HepG2 (cell line): Measurements from ENCODE around the gene ZNF513. TPM values are rescaled to one million over a fixed set of nuclear protein-coding genes. Genes with fewer than 3 reads are reported as not detected.
A peak's percentile ranks its signal among the peaks of the same experiment; 100 is the strongest.

Source experiments
- ESRRA ChIP-seq: sonication (generic); formaldehyde crosslinking; IDR thresholded peaks from 2 replicates; pipeline ENCODE4 v1.5.1; 2020; ENCODE audit warnings: mild to moderate bottlenecking, low read depth, missing genetic modification reagents
- HOMEZ ChIP-seq: IDR thresholded peaks from 2 replicates; pipeline ENCODE4 v1.6.1; 2016; ENCODE audit warnings: low read depth
- IRX3 ChIP-seq: sonication (generic); formaldehyde crosslinking; IDR thresholded peaks from 2 replicates; pipeline ENCODE4 v1.8.1; 2023; ENCODE audit warnings: mild to moderate bottlenecking, low read depth, missing genetic modification reagents, borderline replicate concordance
- KDM3A ChIP-seq: IDR thresholded peaks from 2 replicates; pipeline ENCODE4 v1.6.1; 2018; ENCODE audit warnings: low read depth, missing compliant biosample characterization
- KDM4B ChIP-seq: sonication (generic); formaldehyde crosslinking; IDR thresholded peaks from 2 replicates; pipeline ENCODE4 v1.4.0; 2020; ENCODE audit warnings: missing genetic modification reagents
- MEIS1 ChIP-seq: sonication (generic); formaldehyde crosslinking; IDR thresholded peaks from 2 replicates; pipeline ENCODE4 v1.9.0; 2021; ENCODE audit warnings: mild to moderate bottlenecking, missing genetic modification reagents, moderate library complexity, borderline replicate concordance
- ZNF263 ChIP-seq: sonication (generic); formaldehyde crosslinking; IDR thresholded peaks from 2 replicates; pipeline ENCODE4 v1.4.0; 2020; ENCODE audit warnings: missing genetic modification reagents
- ZNF264 ChIP-seq: sonication (generic); formaldehyde crosslinking; IDR thresholded peaks from 2 replicates; pipeline ENCODE4 v1.4.0; 2020; ENCODE audit warnings: missing genetic modification reagents
- ZNF282 ChIP-seq: fragments of 450-650 bp; IDR thresholded peaks from 2 replicates; pipeline ENCODE4 v1.6.1; 2018; ENCODE audit not compliant: partially characterized antibody
- ZNF589 ChIP-seq: sonication (generic); formaldehyde crosslinking; conservative IDR thresholded peaks from 2 replicates; pipeline ENCODE4 v1.8.0; 2022; ENCODE audit warnings: mild to moderate bottlenecking, moderate library complexity, missing genetic modification reagents
- ZNF672 ChIP-seq: sonication (generic); formaldehyde crosslinking; IDR thresholded peaks from 2 replicates; pipeline ENCODE4 v1.8.1; 2022; ENCODE audit warnings: missing genetic modification reagents
- ZNF772 ChIP-seq: sonication (generic); formaldehyde crosslinking; IDR thresholded peaks from 2 replicates; pipeline ENCODE4 v1.5.0; 2020; ENCODE audit warnings: mild to moderate bottlenecking, missing genetic modification reagents
- ZNF891 ChIP-seq: sonication (generic); formaldehyde crosslinking; IDR thresholded peaks from 2 replicates; pipeline ENCODE4 v1.5.0; 2020; ENCODE audit warnings: mild to moderate bottlenecking, missing genetic modification reagents
- polyA plus RNA-seq, 8 experiments: library from polyadenylated mRNA; depleted of rRNA in 3 of 8; stranded (reverse) in 7 of 8; unstranded in 1 of 8; fragments of >200 nt; fragmentation: Illumina TruSeq in 4 of 8; extraction: Trizol in 4 of 8; gene quantifications; 2 replicates each; pipeline versions ENCODE4 v1.2.1 to v1.2.3, GENCODE V29; 2011 to 2016; ENCODE audit warnings: low read depth in 4 of 8, missing spikeins in 1 of 8, mixed read lengths in 1 of 8; ENCODE audit not compliant: insufficient read depth in 1 of 8
- total RNA-seq, 5 experiments: library from RNA; depleted of rRNA; stranded (reverse); fragments of >200 nt; fragmentation: Illumina TruSeq; extraction: Trizol; gene quantifications; 2 replicates each; pipeline ENCODE4 v1.2.3, GENCODE V29; 2016; ENCODE audit warnings: low read depth in 1 of 5
- TF ChIP-seq, protein P1 (sequence below): sonication (generic); formaldehyde crosslinking; IDR thresholded peaks from 2 replicates; pipeline ENCODE4 v1.5.0; 2020; ENCODE audit warnings: missing genetic modification reagents
- TF ChIP-seq, protein P2 (sequence below): sonication (generic); formaldehyde crosslinking; IDR thresholded peaks from 2 replicates; pipeline ENCODE4 v1.4.0; 2020; ENCODE audit warnings: missing genetic modification reagents
- TF ChIP-seq, protein P3 (sequence below): sonication (generic); formaldehyde crosslinking; IDR thresholded peaks from 2 replicates; pipeline ENCODE4 v1.5.0; 2020; ENCODE audit warnings: missing genetic modification reagents, mild to moderate bottlenecking, borderline replicate concordance

ZNF513 gene
- total and polyA plus RNA-seq, 2 of the 13 experiments (the other 11 are each of a cell fraction or from before 2014, with no cell fraction given): 4.9 to 6.3 TPM

DNA sequence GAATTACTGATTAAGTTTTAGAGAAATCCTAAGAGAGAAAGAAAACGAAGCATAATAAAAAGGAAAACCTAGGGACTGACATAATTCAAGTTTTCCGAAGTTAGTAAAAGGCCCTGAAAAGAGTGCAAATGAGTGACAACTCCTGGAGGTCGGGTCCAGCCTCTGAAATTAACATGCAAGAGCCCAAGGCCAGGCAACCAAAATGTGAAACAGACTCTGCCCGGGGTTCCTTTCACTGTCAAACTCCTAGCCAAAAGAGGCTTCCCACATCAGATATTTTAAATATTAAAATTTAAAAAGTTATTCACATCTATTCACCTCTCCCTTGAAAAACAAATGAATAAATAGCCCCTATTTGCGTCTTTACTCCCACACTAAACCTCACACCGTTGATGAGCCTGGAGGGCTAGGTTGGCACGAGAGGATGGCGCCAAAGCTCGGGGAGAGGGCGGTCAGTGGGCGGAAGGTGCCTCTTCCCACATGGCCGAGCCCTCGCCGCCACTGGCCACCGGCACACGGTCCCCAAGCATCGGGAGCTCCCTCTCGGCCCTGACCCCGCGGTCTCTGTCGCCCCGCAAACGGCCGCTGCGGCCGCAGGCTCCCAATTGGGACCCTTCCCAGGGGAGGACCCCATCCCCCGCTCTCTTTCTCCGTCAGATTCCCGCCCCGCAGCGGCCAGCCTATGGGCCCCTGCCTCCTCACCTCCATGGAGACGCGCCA, 28.2 kb upstream of the ZNF513 start (continued):
- TF ChIP-seq, protein P1, sequence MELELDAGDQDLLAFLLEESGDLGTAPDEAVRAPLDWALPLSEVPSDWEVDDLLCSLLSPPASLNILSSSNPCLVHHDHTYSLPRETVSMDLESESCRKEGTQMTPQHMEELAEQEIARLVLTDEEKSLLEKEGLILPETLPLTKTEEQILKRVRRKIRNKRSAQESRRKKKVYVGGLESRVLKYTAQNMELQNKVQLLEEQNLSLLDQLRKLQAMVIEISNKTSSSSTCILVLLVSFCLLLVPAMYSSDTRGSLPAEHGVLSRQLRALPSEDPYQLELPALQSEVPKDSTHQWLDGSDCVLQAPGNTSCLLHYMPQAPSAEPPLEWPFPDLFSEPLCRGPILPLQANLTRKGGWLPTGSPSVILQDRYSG (CRISPR knock-in tag): no peak
- TF ChIP-seq IRX3 (CRISPR knock-in tag) (peak; percentile 15; the same call in 1 of the 2 replicates), MEIS1 (no peak), ESRRA (CRISPR knock-in tag) (no peak), ZNF772 (CRISPR knock-in tag) (no peak), ZNF264 (CRISPR knock-in tag) (no peak), ZNF891 (CRISPR knock-in tag) (no peak), ZNF589 (CRISPR knock-in tag) (no peak), KDM3A (CRISPR knock-in tag) (no peak), HOMEZ (no peak), ZNF672 (no peak), ZNF282 (no peak), KDM4B (CRISPR knock-in tag) (0 out of 2 replicates have a peak, but pooled peaks have one; percentile 36), ZNF263 (CRISPR knock-in tag) (0 out of 2 replicates have a peak, but pooled peaks have one; percentile 67)
- TF ChIP-seq, protein P2, sequence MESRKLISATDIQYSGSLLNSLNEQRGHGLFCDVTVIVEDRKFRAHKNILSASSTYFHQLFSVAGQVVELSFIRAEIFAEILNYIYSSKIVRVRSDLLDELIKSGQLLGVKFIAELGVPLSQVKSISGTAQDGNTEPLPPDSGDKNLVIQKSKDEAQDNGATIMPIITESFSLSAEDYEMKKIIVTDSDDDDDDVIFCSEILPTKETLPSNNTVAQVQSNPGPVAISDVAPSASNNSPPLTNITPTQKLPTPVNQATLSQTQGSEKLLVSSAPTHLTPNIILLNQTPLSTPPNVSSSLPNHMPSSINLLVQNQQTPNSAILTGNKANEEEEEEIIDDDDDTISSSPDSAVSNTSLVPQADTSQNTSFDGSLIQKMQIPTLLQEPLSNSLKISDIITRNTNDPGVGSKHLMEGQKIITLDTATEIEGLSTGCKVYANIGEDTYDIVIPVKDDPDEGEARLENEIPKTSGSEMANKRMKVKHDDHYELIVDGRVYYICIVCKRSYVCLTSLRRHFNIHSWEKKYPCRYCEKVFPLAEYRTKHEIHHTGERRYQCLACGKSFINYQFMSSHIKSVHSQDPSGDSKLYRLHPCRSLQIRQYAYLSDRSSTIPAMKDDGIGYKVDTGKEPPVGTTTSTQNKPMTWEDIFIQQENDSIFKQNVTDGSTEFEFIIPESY (CRISPR knock-in tag): no peak
- TF ChIP-seq, protein P3, sequence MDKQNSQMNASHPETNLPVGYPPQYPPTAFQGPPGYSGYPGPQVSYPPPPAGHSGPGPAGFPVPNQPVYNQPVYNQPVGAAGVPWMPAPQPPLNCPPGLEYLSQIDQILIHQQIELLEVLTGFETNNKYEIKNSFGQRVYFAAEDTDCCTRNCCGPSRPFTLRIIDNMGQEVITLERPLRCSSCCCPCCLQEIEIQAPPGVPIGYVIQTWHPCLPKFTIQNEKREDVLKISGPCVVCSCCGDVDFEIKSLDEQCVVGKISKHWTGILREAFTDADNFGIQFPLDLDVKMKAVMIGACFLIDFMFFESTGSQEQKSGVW (CRISPR knock-in tag): no peak
